RWPE2 (cell line): ENCODE results near the gene AP2A1.
A peak's percentile ranks its signal among the peaks of the same experiment; 100 is the strongest.

Source experiments
- ATAC-seq: fragments of 200-7000 bp; cut with Tn5 transposase; 3 replicates; pipeline ENCODE4 v1.9.1; 2021; ENCODE audit warnings: low read depth
- DNase-seq: peaks from one replicate; pipeline ENCODE4 v3.0.0-alpha.2; 2020; ENCODE audit warnings: low spot score
- H3K27ac ChIP-seq: fragments of 450-650 bp; 2 replicates; pipeline ENCODE4 v1.5.1; 2017; ENCODE audit warnings: mild to moderate bottlenecking; ENCODE audit not compliant: poor library complexity, severe bottlenecking
- H3K27me3 ChIP-seq: fragments of 250-450 bp; sonication (Bioruptor Pico); 2 replicates; pipeline ENCODE4 v1.5.1; 2021; ENCODE audit warnings: mild to moderate bottlenecking, moderate library complexity; ENCODE audit not compliant: insufficient read depth, poor library complexity, severe bottlenecking
- H3K36me3 ChIP-seq: fragments of 250-450 bp; sonication (Bioruptor Pico); 2 replicates; pipeline ENCODE4 v1.5.1; 2020; ENCODE audit warnings: low read depth, mild to moderate bottlenecking, moderate library complexity
- H3K4me1 ChIP-seq: fragments of 250-450 bp; sonication (Bioruptor Pico); 2 replicates; pipeline ENCODE4 v1.5.1; 2021; ENCODE audit warnings: mild to moderate bottlenecking, moderate library complexity; ENCODE audit not compliant: insufficient read depth, poor library complexity, severe bottlenecking
- H3K4me3 ChIP-seq: fragments of 250-450 bp; sonication (Bioruptor Pico); 2 replicates; pipeline ENCODE4 v1.5.1; 2021; ENCODE audit warnings: mild to moderate bottlenecking, moderate library complexity; ENCODE audit not compliant: severe bottlenecking
- H3K9me3 ChIP-seq: fragments of 250-450 bp; sonication (Bioruptor Pico); 2 replicates; pipeline ENCODE4 v1.5.1; 2021; ENCODE audit warnings: mild to moderate bottlenecking, moderate library complexity; ENCODE audit not compliant: severe bottlenecking
- CTCF ChIP-seq: fragments of 450-650 bp; IDR thresholded peaks from one replicate; pipeline ENCODE4 v1.5.1; 2017; ENCODE audit warnings: mild to moderate bottlenecking, moderate library complexity; ENCODE audit not compliant: poor library complexity, severe bottlenecking

Gene AP2A1

GRCh38 chr19:49744946-49745381 is 21.8 kb upstream of the AP2A1 start:
- no peak for TF ChIP-seq CTCF
- Histone ChIP-seq H3K27me3 (no peaks in the 10 kb centered on the region), H3K4me3 (no peak overlapping the region), H3K9me3 (no peaks in the 10 kb centered on the region), H3K36me3 (no peaks in the 10 kb centered on the region), H3K4me1 (no peaks in the 10 kb centered on the region), H3K27ac (no peak overlapping the region)
- ATAC-seq: no peak
- DNase-seq: peak; percentile 66

GRCh38 chr19:49746206-49746958 is 20.4 kb upstream of the AP2A1 start:
- Histone ChIP-seq H3K9me3 (no peaks in the 10 kb centered on the region), H3K4me3 (no peak overlapping the region), H3K4me1 (no peaks in the 10 kb centered on the region), H3K27ac (no peak overlapping the region), H3K27me3 (no peaks in the 10 kb centered on the region), H3K36me3 (no peaks in the 10 kb centered on the region)
- ATAC-seq (peak; percentile 73), DNase-seq (peak; percentile 78)
- TF ChIP-seq CTCF: no peak

- no peaks in the 10 kb centered on the region for H3K4me1 ChIP-seq
- ATAC-seq (no peak), DNase-seq (no peak)
Measured at GRCh38 chr19:49749055-49749716, 17.6 kb upstream of the AP2A1 start.

GRCh38 chr19:49749771-49750170 is 17.0 kb upstream of the AP2A1 start:
- peaks cover 5% of the 10 kb centered on the region for H3K9me3 ChIP-seq
- no peaks in the 10 kb centered on the region for H3K36me3 ChIP-seq
- H3K27ac ChIP-seq: no peak overlapping the region
- no peak overlapping the region for H3K4me3 ChIP-seq
- no peaks in the 10 kb centered on the region for H3K4me1 ChIP-seq
- no peaks in the 10 kb centered on the region for H3K27me3 ChIP-seq
- no peak for DNase-seq
- ATAC-seq: no peak
- no peak for TF ChIP-seq CTCF

More at GRCh38 chr19:49749055-49749716, 17.6 kb upstream of the AP2A1 start:
- TF ChIP-seq CTCF: no peak
- Histone ChIP-seq H3K36me3 (no peaks in the 10 kb centered on the region), H3K9me3 (peaks cover 5% of the 10 kb centered on the region), H3K27ac (no peak overlapping the region), H3K27me3 (no peaks in the 10 kb centered on the region), H3K4me3 (no peak overlapping the region)

- no peaks in the 10 kb centered on the region for H3K27me3 ChIP-seq
- H3K4me3 ChIP-seq: no peak overlapping the region
- no peak for DNase-seq
- TF ChIP-seq CTCF: no peak
- H3K36me3 ChIP-seq: no peaks in the 10 kb centered on the region
- peaks cover 11% of the 10 kb centered on the region for H3K9me3 ChIP-seq
- no peak for ATAC-seq
- H3K27ac ChIP-seq: no peak overlapping the region
- H3K4me1 ChIP-seq: no peaks in the 10 kb centered on the region
Measured at GRCh38 chr19:49752701-49753100, 14.1 kb upstream of the AP2A1 start.
